Heart right ventricle (tissue), 16 donors: Measurements from ENCODE around the gene CUL9. TPM values are rescaled to one million over a fixed set of nuclear protein-coding genes. Genes with fewer than 3 reads are reported as not detected.
A peak's percentile ranks its signal among the peaks of the same experiment; 100 is the strongest.
"Not testable (repeated sequence)": the region's sequence is repeated elsewhere in the genome, so short reads cannot be mapped to it uniquely, and the experiment has no call there.

Experiments used
- ATAC-seq, 8 donors: fragments of 200-7000 bp; cut with Tn5 transposase; one replicate each; pipeline ENCODE4 v1.9.1; 2020; ENCODE audit warnings: mild to moderate bottlenecking in 8 of 8, moderate library complexity in 8 of 8, moderate number of reproducible peaks in 1 of 8
- DNase-seq, 2 donors: peaks; one replicate each; pipeline ENCODE4 v3.0.0-alpha.2; 2020
- H3K27ac ChIP-seq, 10 donors: fragments of 200-600 bp; sonication (generic) in 2 of 10; one replicate each; pipeline versions ENCODE4 v1.5.0 to v1.8.0; 2020 to 2022; ENCODE audit warnings: mild to moderate bottlenecking in 3 of 10
- H3K27me3 ChIP-seq, 7 donors: fragments of 200-600 bp; one replicate each; pipeline ENCODE4 v1.8.0; 2021 to 2022; ENCODE audit warnings: mild to moderate bottlenecking in 2 of 7
- H3K36me3 ChIP-seq, 9 donors: fragments of 200-600 bp; sonication (generic) in 1 of 9; one replicate each; pipeline versions ENCODE4 v1.5.0 to v1.8.0; 2020 to 2022; ENCODE audit warnings: mild to moderate bottlenecking in 2 of 9
- H3K4me1 ChIP-seq, 9 donors: fragments of 200-600 bp; sonication (generic) in 1 of 9; one replicate each; pipeline versions ENCODE4 v1.5.0 to v1.8.0; 2020 to 2022; ENCODE audit warnings: mild to moderate bottlenecking in 4 of 9
- H3K4me3 ChIP-seq, 10 donors: fragments of 200-600 bp; sonication (generic) in 2 of 10; one replicate each; pipeline versions ENCODE4 v1.5.0 to v1.8.0; 2020 to 2022; ENCODE audit warnings: mild to moderate bottlenecking in 7 of 10, moderate library complexity in 2 of 10
- H3K9me3 ChIP-seq, 11 donors: fragments of 200-600 bp in 10 of 11; sonication (generic) in 2 of 11; one replicate each; pipeline versions ENCODE4 v1.5.0 to v1.8.0; 2013 to 2022; ENCODE audit warnings: mild to moderate bottlenecking in 2 of 11, control low read depth in 1 of 11, moderate library complexity in 1 of 11
- WGBS, 2 donors: extraction: QIAGEN DNeasy Blood & Tissue Kit; methylation state at CpG; one replicate each; pipeline ENCODE4 v1.1.7; 2013; ENCODE audit warnings: inconsistent platforms in 1 of 2; 5-methylcytosine and 5-hydroxymethylcytosine counted together
- intact Hi-C, 10 donors: fragments of 100-400 bp; cut with DNase I; formaldehyde crosslinking; loops; one replicate each; pipeline versions ENCODE4 v1.11.1 to v1.14.2; 2022
- long read RNA-seq, 3 donors: library from polyadenylated mRNA; unstranded; transcript quantifications; one replicate each; pipeline ENCODE4 v2.0.0, GENCODE V29; 2020 to 2021
- polyA plus RNA-seq, 2 donors: library from polyadenylated mRNA; stranded (reverse); fragments of 200-250 nt; gene quantifications; one replicate each; pipeline ENCODE4 v1.2.3, GENCODE V29; 2013
- total RNA-seq, 10 donors: library from RNA; stranded (reverse); fragmentation: NEBNext Ultra II Directional in 3 of 10; extraction: Animal tissue kit (Norgen Biotek cat#: 25700) in 3 of 10; gene quantifications; one replicate each; pipeline versions ENCODE4 v1.2.1 to v1.2.4, GENCODE V29; 2021 to 2023
- TF ChIP-seq, protein P1 (sequence below), 9 donors: fragments of 200-600 bp; sonication (generic) in 2 of 9; IDR thresholded peaks; one replicate each; pipeline versions ENCODE4 v1.5.0 to v1.8.0; 2021 to 2022; ENCODE audit warnings: antibody characterized with exemption in 9 of 9, mild to moderate bottlenecking in 5 of 9, moderate library complexity in 1 of 9
- donor health status: Arrhythmogenic right ventricular cardiomyopathy.
- donor health status: ischemic (EF 13 %, LVEDD 7.1; RV severe dilation, severe dysfunction).
- donor health status: healthy with polysubstance abuse.
- donor health status: DM: no; HTN: yes; CAD: no.
- donor health status: DM: no; HTN: no; CAD: no.
- donor health status: ischemic (EF 25% LVEDD 6.9; RV normal size, moderate dysfunction).
- donor health status: ischemic (EF 25% LVEDD 5.7; RV mildly dilated, moderate dysfunction).
- donor health status: healthy.
- donor health status: DM: yes; HTN: yes; CAD: no.
- donor health status: Ischemic cardiomyopathy.
- donor health status: ischemic (EF 35%, LVEDD 5.7; RV mildly dilated, moderate dysfunction).
- donor health status: nonischemic (EF 11% LVEDD 7.7; RV severe dilation, severe dysfunction).
- donor health status: DM: yes; HTN: yes; CAD: no.
- donor health status: PGD.
- donor health status: ischemic (EF 29% LVEDD 5.4; RV normal size, mild dysfunction).
- donor health status: nonischemic (EF 23%, LVEDD 6.1; RV moderate dilation, normal function).

The CUL9 gene
- total RNA-seq: 10 to 100 TPM in 8 of 10 donors, 1 to 10 TPM in 2; 7.8 to 17.1 (median 13.4) TPM
- 10 to 100 TPM in 1 of 2 donors, 1 to 10 TPM in 1; 9.0 to 32.0 TPM for polyA plus RNA-seq
- long read RNA-seq, donor 1, partial matches to known transcripts: 7 of 9 reads
- long read RNA-seq, donor 1, other reads (novel, unspliced or antisense): 2 of 9 reads
- long read RNA-seq, donor 2, partial matches to known transcripts: 4 of 6 reads
- long read RNA-seq, donor 2, other reads (novel, unspliced or antisense): 2 of 6 reads
- long read RNA-seq, donor 3, partial matches to known transcripts: 13 of 21 reads
- long read RNA-seq, donor 3, other reads (novel, unspliced or antisense): 8 of 21 reads

GRCh38 chr6:43181942-43182860 is at the start of gene CUL9:
Gene CUL9, plus strand, starts transcription at chr6:43182196. Its CDS starts 2,115 bp downstream, at chr6:43184311.
- Histone ChIP-seq H3K36me3 (peaks cover 4 to 74% (median 28%) of the 10 kb centered on the region in 9 donors), H3K9me3 (no peaks in the 10 kb centered on the region), H3K4me1 (peaks cover 0 to 30% (median 17%) of the 10 kb centered on the region in 9 donors), H3K27ac (peak within 1 kb of the TSS in 9 of 10 donors; percentile 67 to 86 (median 76)), H3K4me3 (peak within 1 kb of the TSS; percentile 45 to 89 (median 78)), H3K27me3 (no peaks in the 10 kb centered on the region)
- peak; percentile 95 to 99 (median 97) for ATAC-seq
- peak; percentile 86 to 90 for DNase-seq
- intact Hi-C loops: loop anchor here in 1 of 10 donors (10.0 kb wide), 1 partner anchor 323 kb away; no protein-coding TSS in a partner anchor
- WGBS, 2 donors: 1 to 2% methylated on average over 50 to 51 of the region's 51 CpGs
- TF ChIP-seq, protein P1, sequence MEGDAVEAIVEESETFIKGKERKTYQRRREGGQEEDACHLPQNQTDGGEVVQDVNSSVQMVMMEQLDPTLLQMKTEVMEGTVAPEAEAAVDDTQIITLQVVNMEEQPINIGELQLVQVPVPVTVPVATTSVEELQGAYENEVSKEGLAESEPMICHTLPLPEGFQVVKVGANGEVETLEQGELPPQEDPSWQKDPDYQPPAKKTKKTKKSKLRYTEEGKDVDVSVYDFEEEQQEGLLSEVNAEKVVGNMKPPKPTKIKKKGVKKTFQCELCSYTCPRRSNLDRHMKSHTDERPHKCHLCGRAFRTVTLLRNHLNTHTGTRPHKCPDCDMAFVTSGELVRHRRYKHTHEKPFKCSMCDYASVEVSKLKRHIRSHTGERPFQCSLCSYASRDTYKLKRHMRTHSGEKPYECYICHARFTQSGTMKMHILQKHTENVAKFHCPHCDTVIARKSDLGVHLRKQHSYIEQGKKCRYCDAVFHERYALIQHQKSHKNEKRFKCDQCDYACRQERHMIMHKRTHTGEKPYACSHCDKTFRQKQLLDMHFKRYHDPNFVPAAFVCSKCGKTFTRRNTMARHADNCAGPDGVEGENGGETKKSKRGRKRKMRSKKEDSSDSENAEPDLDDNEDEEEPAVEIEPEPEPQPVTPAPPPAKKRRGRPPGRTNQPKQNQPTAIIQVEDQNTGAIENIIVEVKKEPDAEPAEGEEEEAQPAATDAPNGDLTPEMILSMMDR (IDR thresholded peaks at IDR 0.05): no peak

- Histone ChIP-seq H3K9me3 (no peaks in the 10 kb centered on the region), H3K4me1 (peaks cover 0 to 6% (median 4%) of the 10 kb centered on the region in 9 donors), H3K27ac (no peak overlapping the region), H3K36me3 (no peaks in the 10 kb centered on the region), H3K4me3 (no peak overlapping the region), H3K27me3 (no peaks in the 10 kb centered on the region)
- no peak for DNase-seq
- WGBS, 2 donors: 97 to 100% methylated on average over 3 of the region's 3 CpGs
- TF ChIP-seq, protein P1 (IDR thresholded peaks at IDR 0.05): no peak
- intact Hi-C loops: loop anchor here in 1 of 10 donors (10.0 kb wide), 1 partner anchor 63 kb away; the partner anchor contains the start of gene PTK7
- ATAC-seq: no peak
Measured at GRCh38 chr6:43138267-43138666, 43.7 kb upstream of the CUL9 start.

DNA sequence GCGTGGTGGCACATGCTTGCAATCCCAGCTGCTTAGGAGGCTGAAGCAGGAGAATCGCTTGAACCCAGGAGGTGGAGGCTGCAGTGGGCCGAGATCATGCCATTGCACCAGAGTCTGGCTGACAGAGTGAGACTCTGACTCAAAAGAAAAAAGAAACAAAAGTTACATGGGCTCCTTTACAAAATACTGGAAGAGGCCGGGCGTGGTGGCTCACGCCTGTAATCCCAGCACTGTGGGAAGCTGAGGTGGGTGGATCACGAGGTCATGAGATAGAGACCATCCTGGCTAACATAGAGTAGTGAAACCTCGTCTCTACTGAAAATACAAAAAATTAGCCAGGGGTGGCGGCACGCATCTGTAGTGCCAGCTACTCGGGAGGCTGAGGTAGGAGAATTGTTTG is 42.0 kb upstream of the CUL9 start:
- intact Hi-C loops: loop anchor here in 7 of 10 donors (5.0 to 10.0 kb wide), 5 partner anchors 65 to 238 kb away; partner anchors contain the start of genes CUL7 (in 1 of the 7) and PTK7 (in 1 of the 7)
- H3K4me3 ChIP-seq, DNase-seq, H3K36me3 ChIP-seq, ATAC-seq, H3K9me3 ChIP-seq, H3K27ac ChIP-seq, H3K27me3 ChIP-seq: not testable (repeated sequence)
- peaks cover 4 to 14% (median 11%) of the 10 kb centered on the region in 9 donors for H3K4me1 ChIP-seq
- 90 to 92% methylated on average over 11 of the region's 11 CpGs for WGBS, 2 donors

GRCh38 chr6:43141644-43142043 is 40.4 kb upstream of the CUL9 start:
- no peaks in the 10 kb centered on the region for H3K9me3 ChIP-seq
- intact Hi-C loops: loop anchor here in 8 of 10 donors (2.0 to 5.0 kb wide), 7 partner anchors 69 to 241 kb away; partner anchors contain the start of gene CUL7 (in 1 of the 8)
- no peak overlapping the region for H3K4me3 ChIP-seq
- H3K27ac ChIP-seq: no peak overlapping the region
- TF ChIP-seq, protein P1 (IDR thresholded peaks at IDR 0.05): no peak
- ATAC-seq: no peak
- WGBS, 2 donors: 94 to 96% methylated on average over 16 of the region's 16 CpGs
- peaks cover 4 to 14% (median 11%) of the 10 kb centered on the region in 9 donors for H3K4me1 ChIP-seq
- no peaks in the 10 kb centered on the region for H3K36me3 ChIP-seq
- no peaks in the 10 kb centered on the region for H3K27me3 ChIP-seq
- DNase-seq: no peak
